NCI-H510A treated with DMSO at 0.1 percent for 48 hours (cell line): ENCODE results near the gene IFT27.

ENCODE experiments used
- DNase-seq: peaks from one replicate; lab custom pipeline; 2025; lab: John Stamatoyannopoulos, UW

IFT27 gene

DNA sequence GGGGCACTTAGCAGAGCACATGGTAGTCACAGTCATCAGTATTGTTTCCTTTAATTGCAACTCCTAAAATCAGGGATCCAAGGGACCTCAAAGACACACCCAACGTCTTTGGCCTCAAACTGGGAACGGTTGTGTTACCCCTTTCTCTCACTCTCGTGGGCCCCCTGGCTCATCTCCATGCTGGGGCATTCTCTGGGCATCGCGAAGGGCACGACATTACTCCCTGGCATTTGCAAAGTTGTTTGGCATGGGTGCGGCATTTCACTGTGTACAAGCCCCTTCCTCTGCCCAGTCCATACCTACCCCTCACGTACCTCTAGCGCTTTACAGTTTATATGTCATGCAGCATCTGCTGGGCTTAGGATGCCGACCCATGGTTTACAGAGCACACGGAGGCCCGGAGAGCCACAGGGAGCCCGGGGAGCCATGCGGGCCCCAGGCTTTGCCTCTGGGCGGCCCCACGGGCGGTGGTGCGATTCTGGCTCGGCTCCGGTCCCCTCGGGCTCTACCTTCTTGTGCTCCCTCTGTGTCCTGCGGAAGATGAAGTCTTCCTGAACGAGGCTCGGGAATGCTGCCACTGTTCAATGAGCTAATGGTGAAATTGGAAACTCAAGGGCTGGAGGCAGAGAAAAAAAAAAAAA is 50.4 kb downstream of the IFT27 start:
- no peak for DNase-seq

GRCh38 chr22:36724836-36725235 is 51.1 kb downstream of the IFT27 start:
- no peak for DNase-seq

- no peak for DNase-seq
These were observed 53.9 kb downstream of the IFT27 start for GRCh38 chr22:36722055-36722454.

- DNase-seq, result no peak
These were observed 60.3 kb downstream of the IFT27 start for GRCh38 chr22:36715647-36716046.

DNA sequence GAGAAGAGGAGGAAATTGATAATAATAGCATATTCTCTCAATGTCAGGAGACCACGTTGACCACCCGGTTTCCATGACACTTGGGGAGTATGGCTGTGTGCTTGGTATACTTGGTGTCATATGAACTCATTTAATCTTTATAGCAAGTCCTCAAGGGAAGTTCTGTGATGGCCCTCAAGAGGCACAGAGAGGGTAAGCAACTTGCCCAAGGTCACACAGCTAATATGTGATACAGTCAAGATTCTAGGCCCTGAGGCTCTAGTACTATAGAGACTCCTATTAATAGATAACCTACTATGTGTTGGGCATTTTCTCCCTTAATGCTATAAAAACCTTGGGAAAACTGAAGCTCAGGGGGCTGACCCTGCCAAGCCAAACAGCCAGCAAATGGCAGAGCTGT is 61.8 kb downstream of the IFT27 start:
- DNase-seq, result no peak

DNA sequence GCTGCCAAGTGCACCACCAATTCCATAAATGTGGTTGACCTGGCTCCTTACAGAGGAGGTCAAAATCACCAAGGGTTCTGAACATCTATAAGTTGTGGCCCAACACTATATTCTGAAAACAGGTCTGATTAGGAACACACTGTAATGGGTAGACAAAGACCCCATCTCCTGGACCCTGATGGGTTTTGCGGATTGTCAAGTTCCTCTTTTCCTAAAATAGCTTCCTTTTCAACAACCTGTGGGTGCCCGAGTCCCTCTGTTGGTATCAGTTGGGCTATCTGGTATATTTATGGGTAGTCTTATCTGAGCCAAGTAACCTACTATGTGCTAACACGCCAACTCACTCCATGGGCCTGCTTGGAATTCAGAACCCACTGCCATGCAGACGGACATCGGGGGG is 62.5 kb downstream of the IFT27 start:
- no peak for DNase-seq
